RWPE1 (cell line): ENCODE measurements around the gene FAM81A.
"Not testable (repeated sequence)": the region's sequence is repeated elsewhere in the genome, so short reads cannot be mapped to it uniquely, and the experiment has no call there.

Experiments
- CTCF ChIA-PET: fragments of 350-600 bp; sonication (Branson Sonifier 250); formaldehyde crosslinking; extraction: SDS; loops from one replicate; lab custom pipeline; 2021; lab: Yijun Ruan, JAX
- POLR2A ChIA-PET: fragments of 400-600 bp; formaldehyde crosslinking; extraction: SDS; loops from one replicate; lab custom pipeline; 2020; ENCODE audit warnings: antibody characterized with exemption; ENCODE audit not compliant: low non-redundant PET; lab: Yijun Ruan, JAX
- DNase-seq: peaks from one replicate; pipeline ENCODE4 v3.0.0; 2012; ENCODE audit warnings: low spot score
- H3K27ac ChIP-seq: fragments of 450-650 bp; 2 replicates; pipeline ENCODE4 v1.5.1; 2017
- CTCF ChIP-seq: fragments of 450-650 bp; conservative IDR thresholded peaks from 2 replicates; pipeline ENCODE4 v1.5.1; 2017; ENCODE audit warnings: low read depth, mild to moderate bottlenecking

Gene FAM81A

GRCh38 chr15:59457103-59457502 lies 19.1 kb downstream of the FAM81A start:
- no peak overlapping the region for H3K27ac ChIP-seq
- DNase-seq, result peak; percentile 51
- TF ChIP-seq CTCF, result no peak
- POLR2A ChIA-PET, result no interaction called here
- CTCF ChIA-PET, result interaction anchor here (0.7 kb wide), 1 partner anchor 12 kb away, joined by 4 read pairs; no protein-coding TSS in a partner anchor

GRCh38 chr15:59461521-59461920 lies 23.5 kb downstream of the FAM81A start:
- TF ChIP-seq CTCF, result no peak
- DNase-seq, result no peak
- no peak overlapping the region for H3K27ac ChIP-seq
- ChIA-PET CTCF (no interaction called here), POLR2A (no interaction called here)

GRCh38 chr15:59473226-59473625 lies 35.2 kb downstream of the FAM81A start:
- no peak for TF ChIP-seq CTCF
- POLR2A ChIA-PET, result no interaction called here
- no peak for DNase-seq
- CTCF ChIA-PET, result interaction anchor here (0.6 kb wide), 1 partner anchor 10 kb away, joined by 3 read pairs; no protein-coding TSS in a partner anchor
- H3K27ac ChIP-seq, result no peak overlapping the region

GRCh38 chr15:59475161-59475560 lies 37.2 kb downstream of the FAM81A start:
- POLR2A ChIA-PET, result interaction anchor here (0.7 kb wide), 1 partner anchor 266 kb away, joined by 3 read pairs; no protein-coding TSS in a partner anchor
- not testable (repeated sequence) for DNase-seq, H3K27ac ChIP-seq
- CTCF ChIA-PET, result interaction anchor here (0.5 kb wide), 1 partner anchor 91 kb away, joined by 4 read pairs; no protein-coding TSS in a partner anchor

GRCh38 chr15:59484399-59484798 lies 46.4 kb downstream of the FAM81A start:
- no peak for TF ChIP-seq CTCF
- POLR2A ChIA-PET, result no interaction called here
- DNase-seq, result no peak
- CTCF ChIA-PET, result interaction anchor here (1.1 kb wide), 1 partner anchor 10 kb away, joined by 5 read pairs; no protein-coding TSS in a partner anchor
- no peak overlapping the region for H3K27ac ChIP-seq

- POLR2A ChIA-PET, result no interaction called here
- no peak for DNase-seq
- no peak overlapping the region for H3K27ac ChIP-seq
- CTCF ChIA-PET, result interaction anchor here (1.1 kb wide), 1 partner anchor 9 kb away, joined by 5 read pairs; no protein-coding TSS in a partner anchor
- TF ChIP-seq CTCF, result no peak
These were observed 47.0 kb downstream of the FAM81A start for GRCh38 chr15:59485036-59485435.

GRCh38 chr15:59489485-59489884 lies 51.5 kb downstream of the FAM81A start:
- DNase-seq, CTCF ChIA-PET, H3K27ac ChIP-seq, POLR2A ChIA-PET: not testable (repeated sequence)
